GM18520 (cell line): ENCODE measurements around the gene LAMA5.

Experiments
- ATAC-seq: cut with Tn5 transposase; IDR thresholded peaks from one replicate; pipeline ENCODE4 v1.9.1; 2021; ENCODE audit not compliant: unreplicated experiment

The LAMA5 gene

GRCh38 chr20:62268228-62268900, 98.7 kb downstream of the LAMA5 start:
- no peak for ATAC-seq

GRCh38 chr20:62267543-62267942, 99.6 kb downstream of the LAMA5 start:
- no peak for ATAC-seq

GRCh38 chr20:62266851-62267250, 100.3 kb downstream of the LAMA5 start:
- ATAC-seq, result no peak

GRCh38 chr20:62266340-62266739, 100.8 kb downstream of the LAMA5 start:
- no peak for ATAC-seq

GRCh38 chr20:62265365-62265764, 101.7 kb downstream of the LAMA5 start:
- no peak for ATAC-seq

- no peak for ATAC-seq
These were observed 103.7 kb downstream of the LAMA5 start for GRCh38 chr20:62263396-62263795.

GRCh38 chr20:62262064-62262463, 105.0 kb downstream of the LAMA5 start:
- no peak for ATAC-seq

GRCh38 chr20:62259294-62259565, 107.9 kb downstream of the LAMA5 start:
- ATAC-seq, result no peak
